Measurements from ENCODE around the gene ABCA12.

- TF ChIP-seq POLR2A (IDR thresholded peaks at IDR 0.05; ENCODE audit: extremely low read depth, insufficient read length) (no peak), MYC (IDR thresholded peaks at IDR 0.05; ENCODE audit: low read depth, low read length) (no peak), CTCF (IDR thresholded peaks at IDR 0.05; ENCODE audit: low read depth, low read length) (no peak)
Observed at GRCh38 chr2:215038421-215038820, 100.0 kb downstream of the ABCA12 start.

All from NB4 (cell line).